H9 (cell line): ENCODE results near the gene KMT2C. TPM values are rescaled to one million over a fixed set of nuclear protein-coding genes. Genes with fewer than 3 reads are reported as not detected.

Source experiments
- DNase-seq: peaks from one replicate; pipeline ENCODE4 v3.0.0-alpha.2; 2017
- H2AFZ ChIP-seq: one replicate; pipeline ENCODE4 v1.6.1; 2013; ENCODE audit warnings: mild to moderate bottlenecking, low read length, control low read depth, moderate library complexity
- H2AK5ac ChIP-seq: 2 replicates; pipeline ENCODE4 v1.6.1; 2013; ENCODE audit warnings: low read length, control low read depth, mixed read lengths; ENCODE audit not compliant: insufficient read length
- H2BK120ac ChIP-seq: one replicate; pipeline ENCODE4 v1.6.1; 2013; ENCODE audit warnings: low read depth, mild to moderate bottlenecking, low read length, control low read depth, inconsistent platforms; ENCODE audit not compliant: poor library complexity, severe bottlenecking
- H2BK12ac ChIP-seq: 2 replicates; pipeline ENCODE4 v1.6.1; 2013; ENCODE audit warnings: low read length, control low read depth, mixed read lengths, low read depth; ENCODE audit not compliant: insufficient read length
- H2BK15ac ChIP-seq: 2 replicates; pipeline ENCODE4 v1.6.1; 2013; ENCODE audit warnings: low read depth, low read length, control low read depth
- H2BK20ac ChIP-seq: one replicate; pipeline ENCODE4 v1.6.1; 2013; ENCODE audit warnings: low read depth, mild to moderate bottlenecking, low read length, control low read depth, inconsistent platforms; ENCODE audit not compliant: poor library complexity, severe bottlenecking
- H2BK5ac ChIP-seq: 2 replicates; pipeline ENCODE4 v1.6.1; 2013; ENCODE audit warnings: low read length, control low read depth, mixed read lengths; ENCODE audit not compliant: insufficient read length
- H3K14ac ChIP-seq: 2 replicates; pipeline ENCODE4 v1.6.1; 2013; ENCODE audit warnings: low read length, control low read depth; ENCODE audit not compliant: insufficient read depth
- H3K18ac ChIP-seq: 2 replicates; pipeline ENCODE4 v1.6.1; 2013; ENCODE audit warnings: low read depth, mild to moderate bottlenecking, mixed read lengths, low read length, control low read depth; ENCODE audit not compliant: insufficient read length
- H3K23ac ChIP-seq: 2 replicates; pipeline ENCODE4 v1.6.1; 2013; ENCODE audit warnings: low read length, control low read depth, mixed read lengths, low read depth; ENCODE audit not compliant: insufficient read length
- H3K23me2 ChIP-seq: 2 replicates; pipeline ENCODE4 v1.6.1; 2013; ENCODE audit warnings: low read depth, mild to moderate bottlenecking, mixed read lengths, low read length, control low read depth; ENCODE audit not compliant: insufficient read length, poor library complexity, severe bottlenecking
- H3K27ac ChIP-seq: 2 replicates; pipeline ENCODE4 v1.5.1; 2013; ENCODE audit warnings: low read length, control low read depth, mixed read lengths, low read depth; ENCODE audit not compliant: insufficient read length
- H3K27me3 ChIP-seq: 2 replicates; pipeline ENCODE4 v1.6.1; 2013; ENCODE audit warnings: low read length, control low read depth, inconsistent platforms; ENCODE audit not compliant: insufficient read depth
- H3K4ac ChIP-seq: 2 replicates; pipeline ENCODE4 v1.6.1; 2013; ENCODE audit warnings: low read depth, mild to moderate bottlenecking, control low read depth, inconsistent platforms, low read length, moderate library complexity
- H3K4me1 ChIP-seq: 2 replicates; pipeline ENCODE4 v1.6.1; 2013; ENCODE audit warnings: low read length, control low read depth, inconsistent platforms; ENCODE audit not compliant: insufficient read depth
- H3K4me2 ChIP-seq: 2 replicates; pipeline ENCODE4 v1.6.1; 2013; ENCODE audit warnings: low read length, control low read depth, mixed read lengths; ENCODE audit not compliant: insufficient read length, insufficient read depth
- H3K56ac ChIP-seq: 2 replicates; pipeline ENCODE4 v1.6.1; 2013; ENCODE audit warnings: low read depth, mild to moderate bottlenecking, mixed read lengths, low read length, control low read depth; ENCODE audit not compliant: insufficient read length
- H3K79me1 ChIP-seq: 2 replicates; pipeline ENCODE4 v1.6.1; 2013; ENCODE audit warnings: low read depth, mild to moderate bottlenecking, moderate library complexity, low read length, control low read depth, inconsistent platforms; ENCODE audit not compliant: insufficient read depth, poor library complexity, severe bottlenecking
- H3K79me2 ChIP-seq: 2 replicates; pipeline ENCODE4 v1.6.1; 2013; ENCODE audit warnings: low read length, control low read depth, inconsistent platforms; ENCODE audit not compliant: insufficient read depth
- H3K9ac ChIP-seq: 2 replicates; pipeline ENCODE4 v1.6.1; 2013; ENCODE audit warnings: low read length, control low read depth, mixed read lengths; ENCODE audit not compliant: insufficient read length; ENCODE audit errors: extremely low read depth
- H3K9me3 ChIP-seq: one replicate; pipeline ENCODE4 v1.6.1; 2013; ENCODE audit warnings: low read depth, low read length, inconsistent platforms; ENCODE audit not compliant: control insufficient read depth
- H3T11ph ChIP-seq: one replicate; pipeline ENCODE4 v1.6.1; 2013; ENCODE audit warnings: mild to moderate bottlenecking, low read length, control low read depth, inconsistent platforms
- H4K20me1 ChIP-seq: one replicate; pipeline ENCODE4 v1.6.1; 2013; ENCODE audit not compliant: control insufficient read depth, insufficient read length, insufficient read depth
- H4K5ac ChIP-seq: 2 replicates; pipeline ENCODE4 v1.6.1; 2013; ENCODE audit warnings: low read depth, mild to moderate bottlenecking, mixed read lengths, low read length, control low read depth; ENCODE audit not compliant: insufficient read length
- H4K8ac ChIP-seq: replicated peaks from 2 replicates; pipeline ENCODE4 v1.6.1; 2013; ENCODE audit warnings: low read length, control low read depth, mixed read lengths, low read depth; ENCODE audit not compliant: insufficient read length
- H4K91ac ChIP-seq: 2 replicates; pipeline ENCODE4 v1.6.1; 2013; ENCODE audit warnings: low read depth, mild to moderate bottlenecking, moderate library complexity, mixed read lengths, low read length, control low read depth; ENCODE audit not compliant: insufficient read length
- H3K27ac Mint-ChIP-seq, 3 experiments: 2 replicates in 2 of 3; 3 replicates in 1 of 3; pipeline ENCODE4 v1.8.0; 2020 to 2021; ENCODE audit warnings: mixed read lengths in 3 of 3, mild to moderate bottlenecking in 1 of 3, moderate library complexity in 1 of 3
- H3K27me3 Mint-ChIP-seq: 2 replicates; pipeline ENCODE4 v1.8.0; 2021; ENCODE audit warnings: low read depth, mild to moderate bottlenecking, moderate library complexity, mixed read lengths
- H3K36me3 Mint-ChIP-seq, 3 experiments: 2 replicates in 2 of 3; 3 replicates in 1 of 3; pipeline ENCODE4 v1.8.0; 2020 to 2021; ENCODE audit warnings: low read depth in 3 of 3, mixed read lengths in 3 of 3; ENCODE audit not compliant: insufficient read depth in 1 of 3
- H3K4me1 Mint-ChIP-seq, 2 experiments: 2 replicates each; pipeline ENCODE4 v1.8.0; 2020; ENCODE audit warnings: mixed read lengths in 2 of 2
- H3K4me3 Mint-ChIP-seq, 2 experiments: 2 replicates in 1 of 2; 3 replicates in 1 of 2; pipeline ENCODE4 v1.8.0; 2020 to 2021; ENCODE audit warnings: mild to moderate bottlenecking in 2 of 2, mixed read lengths in 2 of 2, moderate library complexity in 1 of 2
- H3K9me3 Mint-ChIP-seq, 2 experiments: 2 replicates in 1 of 2; 3 replicates in 1 of 2; pipeline ENCODE4 v1.8.0; 2020; ENCODE audit warnings: mild to moderate bottlenecking in 2 of 2, mixed read lengths in 2 of 2, moderate library complexity in 1 of 2
- CTCF ChIP-seq: fragments of 200-600 bp; sonication (generic); conservative IDR thresholded peaks from 3 replicates; pipeline ENCODE4 v1.8.0; 2021; ENCODE audit warnings: antibody characterized with exemption, mild to moderate bottlenecking
- WGBS: extraction: QIAGEN DNeasy Blood & Tissue Kit; methylation state at CpG from one replicate; pipeline ENCODE4 v1.1.7; 2013; ENCODE audit warnings: missing lambda C conversion rate, low lambda C conversion rate, mixed read lengths; ENCODE audit not compliant: insufficient read length; ENCODE audit errors: extremely low coverage; 5-methylcytosine and 5-hydroxymethylcytosine counted together
- total RNA-seq: library from RNA; stranded (reverse); gene quantifications from 2 replicates; pipeline ENCODE4 v1.2.1, GENCODE V29; 2021

Gene KMT2C
- total RNA-seq, 1 experiment from 2014 or later: 32.2 TPM

- Histone ChIP-seq H2BK120ac (no peak overlapping the region), H3K56ac (no peak overlapping the region), H2BK12ac (no peak overlapping the region), H3K23ac (no peak overlapping the region), H2BK15ac (no peak overlapping the region), H3K4me2 (no peak overlapping the region), H3K79me1 (no peaks in the 10 kb centered on the region), H2BK5ac (no peak overlapping the region), H2BK20ac (no peak overlapping the region), H3K9me3 (no peaks in the 10 kb centered on the region), H3K79me2 (no peaks in the 10 kb centered on the region), H3K4ac (no peak overlapping the region), H3K27me3 (no peaks in the 10 kb centered on the region), H3K23me2 (no peaks in the 10 kb centered on the region), H4K20me1 (no peaks in the 10 kb centered on the region), H4K8ac (no peak overlapping the region), H4K5ac (no peak overlapping the region), H3K9ac (no peak overlapping the region), H3T11ph (no peak overlapping the region), H3K18ac (no peak overlapping the region), H4K91ac (no peak overlapping the region), H3K27ac (no peak overlapping the region), H3K4me1 (no peaks in the 10 kb centered on the region), H2AFZ (no peak overlapping the region), H2AK5ac (no peak overlapping the region), H3K14ac (no peak overlapping the region)
- Mint-ChIP-seq H3K27ac (peak overlapping the region; percentile 6 to 93 (median 85); a peak in 6 of 7 replicates), H3K9me3 (peaks cover 4 to 12% of the 10 kb centered on the region in 2 experiments; a peak in 4 of 5 replicates), H3K27me3 (no peaks in the 10 kb centered on the region; the same call in 1 of the 2 replicates), H3K4me1 (peaks cover 5 to 6% of the 10 kb centered on the region in 2 experiments), H3K36me3 (peaks cover 26 to 65% (median 57%) of the 10 kb centered on the region in 3 experiments; a peak in 6 of 7 replicates), H3K4me3 (no peak overlapping the region)
- no CpG with 5 or more reads among the region's 7 CpGs for WGBS
- DNase-seq: no peak
- TF ChIP-seq CTCF: no peak
Observed at GRCh38 chr7:152126741-152127140, 309.1 kb downstream of the KMT2C start.
